GM21619 (cell line): Measurements from ENCODE around the gene LCNL1.
"Not testable (repeated sequence)": the region's sequence is repeated elsewhere in the genome, so short reads cannot be mapped to it uniquely, and the experiment has no call there.

ENCODE experiments used
- ATAC-seq: cut with Tn5 transposase; IDR thresholded peaks from one replicate; pipeline ENCODE4 v1.9.1; 2021; ENCODE audit not compliant: unreplicated experiment

Gene LCNL1

DNA sequence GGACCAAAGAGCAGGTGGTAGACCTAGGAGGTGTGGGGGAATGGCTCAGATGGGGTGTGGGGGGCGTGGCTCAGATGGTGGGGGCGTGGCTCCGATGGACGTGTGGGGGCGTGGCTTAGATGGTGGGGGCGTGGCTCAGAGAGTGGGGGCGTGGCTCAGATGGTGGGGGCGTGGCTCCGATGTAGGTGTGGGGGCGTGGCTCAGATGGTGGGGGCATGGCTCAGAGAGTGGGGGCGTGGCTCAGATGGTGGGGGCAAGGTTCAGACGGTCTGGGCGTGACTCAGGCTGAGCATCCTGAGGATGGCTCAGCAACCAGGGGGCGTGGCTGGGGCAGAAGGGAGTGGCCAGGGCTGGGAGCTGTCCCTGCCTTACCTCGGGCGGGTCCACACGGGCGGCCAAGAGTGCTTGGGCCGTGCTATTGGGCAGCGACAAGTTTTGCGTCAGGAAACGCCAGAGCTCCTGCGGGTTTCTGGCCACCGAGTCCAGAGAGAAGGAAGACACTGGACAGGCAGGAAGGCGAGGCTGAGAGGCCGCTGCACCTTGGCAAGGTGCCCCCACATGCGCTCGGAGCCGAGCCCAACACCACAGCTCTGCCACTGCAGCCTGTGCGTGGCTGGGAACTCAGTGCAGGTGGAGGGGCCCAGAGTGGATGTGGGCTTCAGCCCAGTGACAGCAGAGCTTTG lies 39.3 kb downstream of the LCNL1 start:
- ATAC-seq: no peak

DNA sequence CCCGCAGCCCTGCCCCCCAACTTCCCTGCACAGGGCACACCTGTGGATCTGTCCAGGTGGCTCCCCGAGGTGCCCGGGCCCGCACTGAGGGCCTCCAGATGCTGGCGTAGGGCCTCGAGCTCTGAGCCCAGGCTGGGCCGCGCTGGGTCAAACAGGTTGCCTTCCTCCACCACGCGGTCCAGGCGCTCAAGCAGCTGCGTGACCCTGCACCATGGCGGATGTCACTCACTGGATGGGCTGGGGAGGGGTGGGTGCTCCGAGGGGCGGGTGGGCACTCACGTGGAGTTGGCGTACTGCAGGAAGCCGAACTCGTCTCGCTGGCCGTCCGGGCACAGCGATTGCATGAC lies 39.8 kb downstream of the LCNL1 start:
- ATAC-seq: no peak

DNA sequence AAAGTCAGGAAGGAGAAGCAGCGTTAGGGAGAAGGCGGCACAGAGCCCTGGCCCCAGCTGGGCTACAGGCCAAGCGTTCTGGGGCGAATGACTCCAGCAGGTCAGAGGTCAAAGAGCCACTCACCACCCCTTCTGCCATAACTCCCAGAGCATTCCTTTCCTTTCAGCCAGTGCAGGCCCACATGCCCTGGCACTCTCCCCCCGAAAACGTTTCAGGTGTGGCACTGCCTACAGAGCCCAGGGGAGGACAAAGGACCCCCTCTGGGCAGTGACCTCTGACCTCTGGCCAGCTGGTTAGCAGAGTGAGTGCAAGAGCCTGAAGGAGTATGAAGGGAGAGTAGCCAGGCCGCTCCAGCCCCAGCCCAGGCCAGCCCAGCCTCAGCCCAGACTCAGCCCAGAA lies 40.4 kb downstream of the LCNL1 start:
- ATAC-seq: no peak

DNA sequence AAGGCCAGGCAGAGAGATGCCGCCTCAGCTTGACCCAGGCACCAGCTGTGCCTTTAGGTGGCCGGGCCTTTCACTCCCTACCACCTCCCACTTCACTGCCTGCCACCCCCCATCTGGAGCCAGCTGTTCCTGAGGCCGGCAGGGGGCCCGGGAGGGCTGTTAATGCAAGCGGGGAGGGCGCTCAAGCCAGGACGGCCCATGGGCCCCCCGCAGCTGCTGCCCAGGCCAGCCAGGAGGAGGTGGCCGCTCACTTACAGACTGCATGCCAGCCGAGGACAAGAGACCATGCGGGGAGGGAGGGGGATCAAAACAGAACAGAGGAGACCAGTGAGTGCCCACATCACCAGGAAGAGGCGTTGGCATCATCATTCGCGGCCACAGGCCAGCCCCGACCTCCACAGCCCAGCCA lies 40.8 kb downstream of the LCNL1 start:
- ATAC-seq: no peak

DNA sequence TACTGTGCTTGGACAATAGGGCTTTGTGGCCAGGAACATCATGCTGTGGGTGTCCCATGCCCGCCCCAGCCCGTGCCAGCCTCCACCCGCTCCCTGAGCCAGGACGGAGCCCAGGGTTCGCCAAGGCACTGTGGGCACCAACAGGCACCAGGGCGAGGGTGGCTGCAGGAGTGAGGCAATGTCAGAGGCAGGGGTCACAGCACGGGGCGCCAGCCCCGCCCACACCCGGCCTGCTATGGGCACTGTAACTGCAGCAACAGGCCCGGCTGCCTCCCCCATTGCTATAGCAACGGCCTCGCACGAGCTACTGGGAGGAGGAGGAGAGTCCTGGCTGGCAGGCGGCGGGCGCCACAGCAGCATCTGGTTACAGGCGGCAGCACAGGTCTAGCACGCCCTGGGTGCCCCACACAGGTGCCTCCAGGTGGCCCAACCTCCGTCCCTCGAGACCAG lies 42.7 kb downstream of the LCNL1 start:
- no peak for ATAC-seq

DNA sequence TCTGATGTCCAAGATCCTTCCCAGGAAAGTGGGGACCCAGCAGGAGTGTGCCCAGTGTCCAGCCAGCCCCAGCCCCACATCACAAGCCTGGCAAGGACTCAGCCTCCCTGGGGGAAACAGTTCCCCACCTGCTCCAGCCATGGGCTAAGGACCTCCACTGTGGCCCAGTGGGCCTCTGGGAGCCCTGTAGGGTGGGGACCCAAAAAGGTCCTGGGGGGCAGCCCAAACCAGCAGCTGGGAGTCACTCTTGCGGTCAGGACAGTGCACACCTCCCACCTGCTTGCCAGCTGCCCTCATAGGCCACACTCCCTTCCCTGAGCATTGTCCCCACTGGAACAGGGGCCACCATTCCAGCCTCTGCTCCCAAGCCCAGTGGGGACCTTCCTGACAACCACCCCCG lies 43.6 kb downstream of the LCNL1 start:
- no peak for ATAC-seq

DNA sequence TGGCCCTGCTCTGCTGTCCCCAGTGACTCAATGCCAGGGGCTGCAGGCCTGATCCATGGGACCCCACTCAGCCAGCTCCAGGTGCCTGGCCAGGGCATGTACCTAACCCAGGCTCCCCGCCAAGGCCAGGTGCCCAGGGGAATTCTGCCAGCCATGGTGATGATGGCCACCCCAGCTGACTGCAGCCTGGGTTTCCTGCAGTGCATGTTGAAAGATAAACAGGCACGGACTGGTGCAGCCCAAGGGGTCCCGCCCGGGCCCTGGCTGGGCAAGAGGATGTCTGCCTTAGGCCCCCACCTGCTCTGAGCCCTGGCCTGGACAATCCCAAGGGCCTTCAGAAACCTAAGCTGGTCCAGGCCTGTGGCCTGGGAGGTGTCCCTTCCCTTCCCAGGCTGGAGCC lies 44.0 kb downstream of the LCNL1 start:
- no peak for ATAC-seq

DNA sequence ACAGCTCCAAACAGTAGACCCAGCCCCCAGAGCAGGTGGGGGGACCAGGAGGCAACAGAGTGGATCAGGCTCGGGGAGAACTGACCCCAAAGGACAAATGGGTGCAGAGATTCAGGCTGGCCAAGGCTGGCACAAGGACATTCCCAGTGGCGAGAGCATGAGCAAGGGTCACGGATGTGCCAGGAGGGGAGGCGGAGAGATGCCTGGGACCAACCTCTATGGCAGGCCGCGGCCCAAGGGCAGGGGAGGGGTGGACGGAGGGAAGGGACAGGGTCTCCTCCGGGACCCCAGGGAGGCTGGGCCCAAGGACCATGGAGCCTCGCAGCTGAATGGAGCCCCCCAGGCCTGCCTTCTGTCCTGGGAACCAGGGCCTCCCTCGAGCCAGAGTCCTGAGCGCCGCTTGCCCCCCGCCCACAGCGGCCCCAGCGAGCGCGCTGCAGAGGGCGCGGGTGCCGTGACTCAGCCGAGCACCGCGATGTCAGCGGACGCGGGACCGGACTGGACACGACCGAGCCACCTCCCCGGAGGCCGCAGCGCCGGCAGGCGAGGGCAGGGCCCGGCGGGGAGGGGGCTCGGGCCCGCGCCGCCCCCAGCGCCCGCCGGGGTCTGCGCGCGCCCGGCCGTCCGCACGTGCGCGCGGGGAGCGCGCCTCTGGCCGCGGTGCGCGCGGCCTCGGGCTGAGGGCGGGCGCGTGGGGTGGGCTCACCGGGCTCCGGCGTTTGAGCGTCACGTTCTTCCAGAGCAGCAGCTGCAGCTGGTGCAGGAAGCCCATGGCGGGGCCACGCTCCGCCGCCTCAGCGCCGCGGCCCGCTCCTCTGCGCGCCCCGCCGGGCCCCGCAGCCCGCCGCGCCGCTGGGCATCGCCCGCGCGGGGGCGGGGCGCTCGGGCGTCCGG lies 44.8 kb downstream of the LCNL1 start, which contains the start of gene ABCA2:
ABCA2 (minus strand) TSS at position 869 of the 894 bp plus-strand sequence; CDS start at position 772, 97 bp downstream.
- no peak for ATAC-seq

DNA sequence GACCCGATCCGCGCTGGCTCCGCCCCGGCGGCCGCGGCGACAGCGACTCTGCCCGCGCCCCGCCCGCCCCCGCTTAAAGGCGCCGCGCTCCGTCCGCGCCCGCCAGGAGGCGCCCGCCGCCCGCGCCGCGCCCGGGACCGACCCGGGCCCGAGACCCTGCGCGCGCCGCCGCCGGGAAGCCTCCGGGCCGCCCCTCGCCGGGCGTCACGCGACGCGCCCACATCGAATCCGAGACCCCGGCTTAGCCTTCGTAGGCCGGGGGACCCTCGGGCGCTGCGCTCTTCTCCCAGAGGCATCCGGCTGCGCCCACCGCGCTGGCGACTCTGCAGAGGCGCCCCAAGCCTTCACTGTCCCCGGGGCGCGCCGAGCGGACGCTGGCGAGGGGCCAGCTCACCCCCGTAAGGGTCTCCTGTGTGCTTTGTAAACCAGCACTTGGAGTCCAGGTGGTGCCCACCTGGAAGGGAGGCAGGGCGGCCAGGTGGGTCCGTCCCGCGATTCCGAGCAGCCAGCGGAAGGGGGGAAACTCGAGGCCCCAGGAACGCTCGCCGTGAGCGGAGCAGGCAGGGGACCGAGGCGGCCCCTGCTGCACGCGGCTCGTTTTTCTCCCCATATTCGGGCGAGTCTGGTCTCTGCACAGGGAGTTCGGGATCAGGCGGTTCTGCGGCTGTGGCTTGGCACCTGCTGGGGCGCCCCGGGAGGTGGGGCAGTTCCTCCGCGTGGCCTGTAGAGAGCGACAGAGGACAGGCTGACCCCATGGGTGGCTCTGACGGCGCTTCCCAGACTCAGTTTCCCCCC lies 45.7 kb downstream of the LCNL1 start:
- peak; percentile 29 for ATAC-seq

DNA sequence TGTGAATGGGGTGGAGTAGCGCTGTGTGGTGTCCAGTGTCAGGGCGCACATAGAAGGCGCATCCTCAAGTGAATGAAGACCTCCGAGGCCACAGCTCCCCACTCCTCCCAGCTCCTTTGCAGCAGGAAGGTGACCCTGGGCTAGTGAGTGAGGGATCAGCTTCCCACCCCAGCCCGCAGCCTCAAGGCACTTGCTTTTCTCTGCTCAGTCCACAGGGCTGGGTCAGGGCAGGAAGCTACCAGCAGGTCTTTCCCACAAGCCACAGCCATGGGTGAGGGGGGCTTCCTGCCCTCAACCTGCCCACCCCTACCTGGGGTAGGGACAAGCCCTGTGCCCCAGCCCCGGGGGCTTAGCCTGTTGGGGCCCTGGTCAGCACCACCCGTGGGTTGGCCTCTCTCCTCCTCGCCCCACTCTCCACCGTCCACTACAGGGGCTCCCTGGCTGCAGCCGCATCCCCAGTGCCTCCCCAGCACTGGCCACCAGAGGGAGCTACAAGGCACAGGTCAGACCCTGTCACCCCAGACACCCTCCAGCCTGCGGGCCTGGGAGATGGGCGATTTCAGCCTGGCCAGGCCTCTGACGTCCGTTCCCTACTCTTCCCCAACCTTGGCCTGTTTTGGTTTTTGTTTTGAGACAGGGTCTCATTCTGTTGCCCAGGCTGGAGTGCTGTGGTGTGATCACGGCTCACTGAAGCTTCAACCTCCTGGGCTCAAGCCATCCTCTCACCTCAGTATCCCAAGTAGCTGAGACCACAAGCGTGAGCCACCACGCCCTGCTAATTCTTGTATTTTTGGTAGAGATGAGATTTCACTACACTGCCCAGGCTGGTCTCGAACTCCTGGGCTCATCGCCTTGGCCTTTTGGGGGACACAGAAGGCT lies 46.5 kb downstream of the LCNL1 start:
- peak; percentile 43 for ATAC-seq

DNA sequence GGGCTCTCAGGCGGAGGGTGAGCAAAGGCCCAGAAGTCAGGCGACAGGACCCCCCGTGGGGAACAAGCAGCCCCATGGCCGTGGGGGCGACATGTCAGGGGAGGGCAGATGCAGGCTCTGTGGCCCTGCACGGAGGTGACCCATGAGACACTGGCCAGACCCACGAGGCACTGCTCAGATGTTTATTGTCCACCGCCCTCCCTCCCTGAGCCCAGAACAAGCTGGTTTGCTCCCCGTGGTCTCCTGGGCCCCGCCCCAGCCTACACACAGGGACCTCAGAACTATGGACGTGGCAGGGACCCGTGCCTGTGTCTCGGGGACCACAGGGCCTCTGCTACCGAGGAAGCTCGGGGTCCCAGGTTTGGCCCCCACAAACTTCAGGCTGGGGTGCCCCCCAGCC lies 47.2 kb downstream of the LCNL1 start:
- no peak for ATAC-seq

DNA sequence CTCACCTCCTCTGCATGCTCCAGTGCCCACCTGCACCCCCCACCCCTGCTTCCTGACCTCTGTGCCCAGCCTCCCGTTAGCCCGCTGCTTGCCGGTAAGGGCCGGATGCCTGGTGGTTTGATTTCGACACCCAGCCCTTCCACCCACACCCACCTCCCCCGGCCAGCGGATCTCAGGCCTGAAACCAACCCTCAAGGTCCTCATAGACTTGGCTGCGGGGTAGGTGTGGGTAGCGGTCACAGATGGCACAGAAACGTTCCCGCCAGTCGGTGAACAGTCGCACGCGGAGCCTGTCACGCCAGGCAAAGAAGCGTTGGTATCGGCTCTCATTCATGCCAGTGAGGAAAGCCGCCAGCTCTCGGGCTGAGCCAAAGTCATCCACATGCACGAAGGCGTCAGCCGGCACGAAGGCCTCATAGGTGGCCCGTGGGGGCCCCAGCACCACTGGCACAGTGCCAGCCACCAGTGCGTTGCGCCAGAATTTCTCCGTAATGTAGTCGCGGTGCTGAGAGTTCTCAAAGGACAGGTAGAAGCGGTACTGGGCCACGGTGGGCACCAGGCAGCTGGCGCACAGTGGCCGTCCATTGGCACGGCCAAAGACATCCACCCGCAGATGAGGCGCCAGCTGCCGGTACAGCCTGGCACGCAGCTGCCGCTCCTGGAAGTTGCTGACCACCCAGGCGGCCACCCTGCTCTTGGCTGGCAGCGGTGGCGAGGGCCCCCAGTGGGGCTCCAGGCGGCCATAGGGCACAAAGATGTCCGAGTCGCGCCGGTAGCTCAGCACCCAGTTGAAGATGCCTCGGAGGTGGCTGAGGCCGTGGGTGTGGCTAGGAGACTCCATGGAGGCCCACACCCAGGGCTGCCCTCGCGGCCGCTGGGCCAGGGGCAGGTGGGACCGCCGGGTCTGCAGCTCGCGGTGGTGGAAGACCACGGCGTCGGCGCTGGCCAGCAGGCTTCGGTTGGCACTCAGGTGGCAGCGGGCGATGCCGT lies 48.0 kb downstream of the LCNL1 start:
- no peak for ATAC-seq

DNA sequence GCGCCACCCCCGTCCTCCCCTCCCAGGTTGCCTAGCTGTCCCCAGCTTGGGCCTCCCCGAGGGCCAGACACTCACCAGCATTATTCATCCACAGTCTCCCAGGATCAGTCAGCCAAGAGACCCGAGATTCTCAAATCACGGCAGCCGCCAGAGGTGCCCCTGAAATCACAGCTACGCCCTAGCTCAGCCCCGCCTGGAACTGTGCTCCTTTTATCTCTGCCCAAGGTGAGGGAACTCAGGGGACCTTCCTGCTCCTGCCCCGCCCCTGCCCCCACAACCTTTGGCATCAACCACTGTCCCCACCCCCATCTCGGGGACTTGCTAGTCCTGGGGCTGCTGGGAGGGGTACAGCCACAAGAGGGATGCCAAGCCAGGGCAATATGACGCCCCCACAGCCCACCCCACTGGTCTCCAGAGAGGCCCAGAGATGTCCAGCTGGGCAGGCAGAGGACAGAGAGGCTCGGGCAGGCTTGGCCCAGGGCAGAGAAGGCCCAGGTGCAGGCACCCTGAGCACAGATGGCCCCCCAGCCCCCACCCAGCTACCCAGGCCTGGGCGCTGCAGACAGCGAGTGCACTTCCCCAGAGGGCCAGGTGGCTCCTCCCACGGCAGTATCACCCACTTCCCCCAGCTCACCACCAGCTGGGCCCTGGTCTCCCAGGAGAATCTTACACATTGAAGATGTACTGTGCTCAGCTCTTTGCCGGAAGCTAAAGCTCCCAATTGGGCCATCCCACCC lies 49.3 kb downstream of the LCNL1 start, which contains the start of gene FUT7:
FUT7 (minus strand) TSS at position 185 of the 737 bp plus-strand sequence; CDS start at position 88, 97 bp downstream.
- no peak for ATAC-seq

DNA sequence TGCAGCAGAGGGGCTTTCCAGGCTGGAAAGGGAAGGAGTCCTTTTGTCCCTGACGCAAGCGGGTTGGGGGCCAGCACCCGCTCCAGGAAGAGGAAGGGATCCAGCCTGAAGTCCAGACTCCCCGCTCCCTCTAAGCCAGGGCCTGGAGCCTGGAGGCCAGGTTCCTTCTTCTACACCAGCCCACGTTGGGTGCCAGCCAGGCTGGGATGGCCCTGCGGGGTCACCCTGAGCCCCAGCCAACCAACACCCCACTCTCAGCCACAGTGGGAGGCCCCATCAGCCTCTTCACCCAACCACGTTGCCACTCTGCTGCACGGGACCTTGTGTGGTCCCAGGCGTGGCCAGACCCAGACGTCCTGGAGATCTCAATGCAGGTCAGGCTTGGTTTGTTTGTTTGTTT lies 50.1 kb downstream of the LCNL1 start:
- no peak for ATAC-seq

DNA sequence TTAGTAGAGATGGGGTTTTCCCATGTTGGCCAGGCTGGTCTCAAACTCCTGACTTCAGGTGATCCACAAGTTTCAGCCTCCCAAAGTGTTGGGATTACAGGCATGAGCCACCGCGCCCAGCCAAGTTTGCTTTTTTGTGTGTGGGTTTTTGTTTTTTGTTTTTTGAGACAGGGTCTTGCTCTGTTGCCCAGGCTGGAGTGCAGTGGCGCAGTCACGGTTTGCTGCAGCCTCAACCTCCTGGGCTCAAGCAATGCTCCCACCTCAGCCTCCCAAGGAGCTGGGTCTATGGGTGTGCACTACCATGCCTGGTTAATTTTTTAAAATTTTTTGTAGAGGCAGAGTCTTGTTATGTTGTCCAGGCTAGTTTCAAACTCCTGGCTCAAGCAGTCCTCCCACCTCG lies 50.7 kb downstream of the LCNL1 start:
- ATAC-seq: not testable (repeated sequence)

DNA sequence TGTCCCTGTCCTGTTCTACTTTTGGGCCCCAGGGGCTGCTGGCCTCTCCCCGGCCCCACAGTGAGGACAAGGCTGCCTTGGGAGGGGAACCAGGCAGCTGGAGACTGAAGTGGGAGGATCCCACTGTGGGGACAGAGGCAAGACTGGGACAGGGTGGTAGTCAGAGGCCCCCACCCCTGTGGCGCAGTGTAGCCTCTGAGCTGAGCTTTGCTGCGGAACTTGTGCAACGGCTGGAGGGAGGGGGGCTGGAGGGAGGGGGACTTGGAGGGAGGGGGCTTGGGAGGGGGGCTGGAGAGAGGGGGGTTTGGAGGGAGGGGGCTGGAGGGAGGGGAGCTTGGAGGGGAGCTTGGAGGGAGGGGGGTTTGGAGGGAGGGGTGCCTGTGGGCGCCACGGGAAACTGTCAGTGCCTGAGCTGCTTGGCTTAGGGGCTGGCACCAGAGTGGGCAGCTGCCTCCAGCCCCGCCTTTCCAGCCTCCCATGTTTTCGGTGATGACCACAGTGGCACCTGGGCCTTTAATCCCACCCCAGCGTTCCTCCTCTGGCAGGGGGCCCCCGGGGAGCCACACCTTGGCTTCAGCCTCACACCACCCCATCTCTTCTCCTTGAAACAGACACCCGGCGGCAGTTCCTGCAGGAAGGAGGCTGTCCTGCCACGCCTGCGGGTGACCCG lies 51.4 kb downstream of the LCNL1 start:
- no peak for ATAC-seq

DNA sequence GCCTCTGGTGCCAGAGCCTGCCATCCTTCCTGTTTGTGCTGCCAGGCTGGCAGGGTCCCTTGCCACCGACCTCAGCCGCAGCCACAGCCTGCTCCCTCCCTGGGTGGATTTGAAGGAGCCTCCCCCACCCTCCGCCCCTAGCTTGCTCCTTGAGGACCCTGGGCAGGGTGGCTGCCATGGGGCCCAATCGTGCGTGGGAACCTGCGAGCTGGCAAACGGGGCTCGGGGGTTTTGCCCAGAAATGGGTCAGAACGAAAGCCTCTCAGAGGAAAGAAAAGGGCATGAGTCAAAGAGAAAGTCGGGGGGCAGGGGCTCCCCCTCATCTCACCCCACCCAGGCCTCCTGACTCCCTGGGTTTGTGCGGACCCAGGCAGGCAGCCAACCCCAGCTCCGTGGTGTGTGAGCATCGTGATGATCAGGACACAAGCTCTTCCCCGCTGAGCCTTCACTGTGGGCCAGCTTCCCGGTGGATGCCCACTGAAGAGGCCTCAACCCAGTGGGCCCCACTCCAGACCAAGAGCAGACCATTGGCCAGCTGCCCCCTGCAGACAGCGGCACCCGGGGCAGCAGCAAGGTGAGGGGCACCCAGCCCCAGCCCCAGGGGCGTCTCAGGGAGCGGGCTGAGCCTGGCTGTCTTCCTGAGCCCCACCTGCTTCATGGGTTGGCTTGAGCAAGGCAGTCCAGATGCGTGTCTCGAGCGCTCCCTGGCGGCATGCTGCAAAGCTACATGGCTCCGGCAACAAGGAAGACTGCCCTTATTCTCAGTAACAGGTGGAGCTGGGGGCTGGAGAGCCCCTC lies 52.1 kb downstream of the LCNL1 start:
- ATAC-seq: no peak
